ENCODE results near the gene INTS11.

The INTS11 gene

DNA sequence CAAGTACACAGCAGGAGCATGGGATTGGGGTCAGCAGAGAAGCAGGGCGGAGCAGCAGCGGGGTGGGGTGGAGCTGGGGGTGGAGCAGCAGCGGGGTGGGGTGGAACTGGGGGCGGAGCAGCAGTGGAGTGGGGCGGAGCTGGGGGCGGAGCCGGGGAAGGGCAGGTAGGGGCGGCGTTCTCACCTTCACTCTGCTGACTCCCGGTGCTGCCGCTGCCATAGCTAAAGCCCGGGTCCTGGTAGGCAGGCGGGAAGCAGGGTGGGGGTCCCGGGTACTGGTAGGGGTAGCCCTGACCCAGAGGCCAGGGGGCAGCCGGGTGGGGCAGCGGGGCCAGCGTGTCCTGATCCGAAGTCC is 13.3 kb upstream of the INTS11 start:
- FAIRE-seq, result peak; percentile 20

DNA sequence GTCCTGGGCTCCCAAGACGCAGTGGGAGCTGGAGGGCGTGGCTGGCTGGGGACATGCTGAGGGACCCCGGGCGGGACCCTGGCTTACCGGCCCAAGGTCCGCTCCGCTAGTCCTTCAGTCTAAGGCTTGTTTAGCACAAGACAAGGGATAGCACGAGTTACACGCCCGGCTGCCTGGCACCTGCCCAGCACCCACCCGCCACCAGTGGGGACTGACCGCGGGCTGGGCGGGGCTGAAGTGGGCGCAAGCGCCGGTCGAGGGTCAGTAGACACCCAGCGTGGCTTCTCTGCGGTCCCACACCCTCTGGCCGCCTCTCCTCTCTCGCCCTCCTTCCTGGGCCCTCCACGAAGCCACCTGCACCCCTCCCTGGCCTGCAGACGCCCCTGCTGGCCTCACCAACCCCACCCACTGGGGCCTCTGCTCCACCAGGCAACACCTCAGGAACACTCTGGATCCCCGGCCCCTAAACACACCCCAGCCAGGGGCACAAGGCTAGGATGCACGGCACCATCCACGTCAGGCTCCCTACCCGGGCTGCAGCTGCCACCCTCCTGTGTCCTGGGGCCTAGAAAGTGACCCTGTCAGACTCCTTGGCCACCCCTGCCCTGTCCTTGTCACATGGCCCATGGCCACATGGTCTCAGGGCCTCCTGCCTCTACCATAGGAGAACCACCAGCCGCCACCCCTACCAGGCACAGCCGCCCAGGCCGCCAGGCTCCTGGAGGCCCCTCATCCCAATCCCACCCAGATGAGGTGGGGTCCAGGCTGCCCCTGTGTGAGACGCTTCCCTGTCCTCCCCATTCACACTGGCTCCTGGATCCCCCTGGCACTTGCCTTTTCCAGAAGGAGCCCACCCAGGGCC is 12.7 kb upstream of the INTS11 start:
- no peak for TF ChIP-seq TAF1 (IDR thresholded peaks at IDR 0.05; ENCODE audit: low read depth, low read length)
- TF ChIP-seq POU2F2 (IDR thresholded peaks at IDR 0.05; ENCODE audit: low read depth, low read length), result no peak
- TF ChIP-seq PAX5 (IDR thresholded peaks at IDR 0.05; ENCODE audit: insufficient read depth, low read length, severe bottlenecking), result no peak
- TF ChIP-seq POLR2A (IDR thresholded peaks at IDR 0.05; ENCODE audit: low read depth, low read length), result no peak
- TF ChIP-seq POLR2AphosphoS5 (IDR thresholded peaks at IDR 0.05; ENCODE audit: low read depth, low read length), result no peak
- no peak for TF ChIP-seq SPI1 (IDR thresholded peaks at IDR 0.05; ENCODE audit: low read depth, low read length)
- no peak for FAIRE-seq
- DNase-seq (ENCODE audit: insufficient read length, low spot score), result no peak

More for the DNA sequence above, 13.3 kb upstream of the INTS11 start:
- peak; percentile 90 for DNase-seq (ENCODE audit: insufficient read length, low spot score)
- no peak for TF ChIP-seq POU2F2 (IDR thresholded peaks at IDR 0.05; ENCODE audit: low read depth, low read length)
- no peak for TF ChIP-seq POLR2AphosphoS5 (IDR thresholded peaks at IDR 0.05; ENCODE audit: low read depth, low read length)
- no peak for TF ChIP-seq TAF1 (IDR thresholded peaks at IDR 0.05; ENCODE audit: low read depth, low read length)
- TF ChIP-seq PAX5 (IDR thresholded peaks at IDR 0.05; ENCODE audit: insufficient read depth, low read length, severe bottlenecking), result no peak
- TF ChIP-seq POLR2A (IDR thresholded peaks at IDR 0.05; ENCODE audit: low read depth, low read length), result no peak
- TF ChIP-seq SPI1 (IDR thresholded peaks at IDR 0.05; ENCODE audit: low read depth, low read length), result no peak

DNA sequence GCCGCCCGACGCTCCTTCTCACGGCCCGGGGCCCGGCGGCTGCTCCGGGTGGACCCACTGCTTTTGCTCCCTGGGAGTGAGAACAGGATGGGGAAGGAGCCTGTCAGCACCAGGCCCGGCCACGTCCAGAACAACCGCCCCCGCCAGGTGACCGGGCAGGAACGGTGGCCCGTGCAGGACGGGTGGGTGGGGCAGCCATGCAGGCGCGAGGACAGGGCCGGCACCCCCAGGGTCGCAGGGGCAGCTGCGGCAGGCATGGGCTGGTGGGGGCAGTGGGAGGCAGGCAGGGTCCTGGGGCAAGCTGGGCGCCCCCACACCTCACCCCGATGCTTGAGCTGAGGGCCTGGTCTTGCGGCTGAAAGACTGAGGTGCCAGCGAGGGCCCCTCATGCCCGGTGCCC is 12.0 kb upstream of the INTS11 start:
- FAIRE-seq, result no peak
- TF ChIP-seq PAX5 (IDR thresholded peaks at IDR 0.05; ENCODE audit: insufficient read depth, low read length, severe bottlenecking), result no peak
- no peak for TF ChIP-seq POLR2AphosphoS5 (IDR thresholded peaks at IDR 0.05; ENCODE audit: low read depth, low read length)
- no peak for TF ChIP-seq POLR2A (IDR thresholded peaks at IDR 0.05; ENCODE audit: low read depth, low read length)
- TF ChIP-seq POU2F2 (IDR thresholded peaks at IDR 0.05; ENCODE audit: low read depth, low read length), result no peak
- TF ChIP-seq SPI1 (IDR thresholded peaks at IDR 0.05; ENCODE audit: low read depth, low read length), result no peak
- TF ChIP-seq TAF1 (IDR thresholded peaks at IDR 0.05; ENCODE audit: low read depth, low read length), result no peak

DNA sequence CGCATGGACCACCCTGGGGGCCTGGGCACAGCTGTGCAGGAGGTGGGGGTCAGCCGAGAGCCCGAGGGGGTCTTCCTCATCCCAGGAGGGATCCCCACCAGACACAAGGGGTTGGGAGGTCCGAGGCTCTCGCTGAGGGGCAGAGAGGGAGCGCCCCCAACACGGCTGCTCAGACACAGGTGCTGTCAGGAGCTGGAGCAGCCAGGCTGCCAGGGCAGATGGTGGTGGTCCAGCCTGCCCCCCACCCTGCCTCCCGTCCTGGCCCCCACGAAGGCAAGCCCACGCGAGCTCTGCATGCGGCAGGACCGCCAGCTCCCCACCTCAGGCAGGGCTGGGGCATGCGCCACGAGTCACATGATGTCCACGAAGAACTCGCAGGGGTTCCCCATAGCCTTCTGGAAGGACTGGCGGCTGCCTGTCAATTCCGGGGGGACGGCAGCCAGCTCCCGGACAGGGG is 11.4 kb upstream of the INTS11 start:
- DNase-seq (ENCODE audit: insufficient read length, low spot score), result no peak
- TF ChIP-seq POLR2A (IDR thresholded peaks at IDR 0.05; ENCODE audit: low read depth, low read length) (no peak), POU2F2 (IDR thresholded peaks at IDR 0.05; ENCODE audit: low read depth, low read length) (no peak), POLR2AphosphoS5 (IDR thresholded peaks at IDR 0.05; ENCODE audit: low read depth, low read length) (no peak), PAX5 (IDR thresholded peaks at IDR 0.05; ENCODE audit: insufficient read depth, low read length, severe bottlenecking) (no peak), SPI1 (IDR thresholded peaks at IDR 0.05; ENCODE audit: low read depth, low read length) (no peak), TAF1 (IDR thresholded peaks at IDR 0.05; ENCODE audit: low read depth, low read length) (no peak)
- no peak for FAIRE-seq

More for the DNA sequence above, 12.0 kb upstream of the INTS11 start:
- DNase-seq (ENCODE audit: insufficient read length, low spot score), result no peak

DNA sequence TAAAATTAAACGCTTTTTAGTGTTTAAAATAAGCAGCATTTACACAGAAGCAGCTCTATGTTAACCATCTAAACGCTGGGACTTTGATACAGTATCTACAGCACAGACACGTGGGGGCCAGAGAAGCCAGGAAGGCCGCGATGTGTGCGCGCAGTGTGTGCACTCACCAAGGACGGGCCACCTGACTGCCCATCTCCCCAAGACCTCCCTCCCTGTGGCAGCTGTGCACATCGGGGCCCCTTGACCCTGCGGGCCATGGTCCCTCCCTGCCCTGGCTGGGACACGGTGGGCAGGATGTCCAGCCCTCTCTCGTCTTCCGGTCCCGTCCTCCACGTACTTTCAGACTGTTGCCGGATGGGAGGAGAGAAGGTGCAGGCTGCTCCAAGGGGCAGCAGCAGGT is 10.8 kb upstream of the INTS11 start:
- TF ChIP-seq POU2F2 (IDR thresholded peaks at IDR 0.05; ENCODE audit: low read depth, low read length) (no peak), POLR2AphosphoS5 (IDR thresholded peaks at IDR 0.05; ENCODE audit: low read depth, low read length) (no peak), PAX5 (IDR thresholded peaks at IDR 0.05; ENCODE audit: insufficient read depth, low read length, severe bottlenecking) (no peak)
- FAIRE-seq, result no peak
- no peak for DNase-seq (ENCODE audit: insufficient read length, low spot score)

DNA sequence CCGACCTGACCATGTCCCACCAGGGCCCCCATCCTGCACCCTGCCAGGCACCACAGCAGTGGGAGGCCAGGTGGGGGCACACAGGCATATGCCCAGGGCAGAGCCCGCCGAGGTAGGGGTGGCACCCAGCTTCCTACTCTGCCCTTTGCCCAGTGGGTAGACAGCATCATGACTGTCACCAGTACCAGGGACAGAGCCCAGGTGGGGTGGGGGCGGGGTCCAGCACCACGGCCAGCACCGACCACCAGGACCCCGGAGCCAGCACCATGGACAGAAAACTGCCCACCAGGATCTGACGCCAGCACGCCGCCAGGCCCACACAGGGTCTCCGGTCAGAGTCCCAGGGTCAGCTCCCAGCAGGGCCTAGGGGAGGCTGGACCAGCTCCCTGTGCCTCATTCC is 10.4 kb upstream of the INTS11 start:
- DNase-seq (ENCODE audit: insufficient read length, low spot score), result no peak

DNA sequence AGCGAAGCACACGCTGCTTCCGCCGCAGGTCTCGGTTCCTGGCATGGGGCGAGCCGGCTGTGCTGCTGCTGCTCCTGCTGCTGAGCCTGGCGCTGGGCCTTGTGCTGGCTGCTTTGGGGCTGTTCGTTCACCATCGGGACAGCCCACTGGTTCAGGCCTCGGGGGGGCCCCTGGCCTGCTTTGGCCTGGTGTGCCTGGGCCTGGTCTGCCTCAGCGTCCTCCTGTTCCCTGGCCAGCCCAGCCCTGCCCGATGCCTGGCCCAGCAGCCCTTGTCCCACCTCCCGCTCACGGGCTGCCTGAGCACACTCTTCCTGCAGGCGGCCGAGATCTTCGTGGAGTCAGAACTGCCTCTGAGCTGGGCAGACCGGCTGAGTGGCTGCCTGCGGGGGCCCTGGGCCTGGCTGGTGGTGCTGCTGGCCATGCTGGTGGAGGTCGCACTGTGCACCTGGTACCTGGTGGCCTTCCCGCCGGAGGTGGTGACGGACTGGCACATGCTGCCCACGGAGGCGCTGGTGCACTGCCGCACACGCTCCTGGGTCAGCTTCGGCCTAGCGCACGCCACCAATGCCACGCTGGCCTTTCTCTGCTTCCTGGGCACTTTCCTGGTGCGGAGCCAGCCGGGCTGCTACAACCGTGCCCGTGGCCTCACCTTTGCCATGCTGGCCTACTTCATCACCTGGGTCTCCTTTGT is 9.2 kb upstream of the INTS11 start:
- DNase-seq (ENCODE audit: insufficient read length, low spot score), result no peak
- no peak for TF ChIP-seq POLR2AphosphoS5 (IDR thresholded peaks at IDR 0.05; ENCODE audit: low read depth, low read length)
- no peak for TF ChIP-seq POLR2A (IDR thresholded peaks at IDR 0.05; ENCODE audit: low read depth, low read length)
- no peak for TF ChIP-seq POU2F2 (IDR thresholded peaks at IDR 0.05; ENCODE audit: low read depth, low read length)
- TF ChIP-seq TAF1 (IDR thresholded peaks at IDR 0.05; ENCODE audit: low read depth, low read length), result no peak
- TF ChIP-seq SPI1 (IDR thresholded peaks at IDR 0.05; ENCODE audit: low read depth, low read length), result no peak
- TF ChIP-seq PAX5 (IDR thresholded peaks at IDR 0.05; ENCODE audit: insufficient read depth, low read length, severe bottlenecking), result no peak
- no peak for FAIRE-seq

More for the DNA sequence above, 10.4 kb upstream of the INTS11 start:
- TF ChIP-seq TAF1 (IDR thresholded peaks at IDR 0.05; ENCODE audit: low read depth, low read length), result no peak
- no peak for TF ChIP-seq PAX5 (IDR thresholded peaks at IDR 0.05; ENCODE audit: insufficient read depth, low read length, severe bottlenecking)
- no peak for TF ChIP-seq POU2F2 (IDR thresholded peaks at IDR 0.05; ENCODE audit: low read depth, low read length)
- TF ChIP-seq POLR2A (IDR thresholded peaks at IDR 0.05; ENCODE audit: low read depth, low read length), result no peak
- TF ChIP-seq SPI1 (IDR thresholded peaks at IDR 0.05; ENCODE audit: low read depth, low read length), result no peak
- no peak for TF ChIP-seq POLR2AphosphoS5 (IDR thresholded peaks at IDR 0.05; ENCODE audit: low read depth, low read length)
- FAIRE-seq, result no peak

DNA sequence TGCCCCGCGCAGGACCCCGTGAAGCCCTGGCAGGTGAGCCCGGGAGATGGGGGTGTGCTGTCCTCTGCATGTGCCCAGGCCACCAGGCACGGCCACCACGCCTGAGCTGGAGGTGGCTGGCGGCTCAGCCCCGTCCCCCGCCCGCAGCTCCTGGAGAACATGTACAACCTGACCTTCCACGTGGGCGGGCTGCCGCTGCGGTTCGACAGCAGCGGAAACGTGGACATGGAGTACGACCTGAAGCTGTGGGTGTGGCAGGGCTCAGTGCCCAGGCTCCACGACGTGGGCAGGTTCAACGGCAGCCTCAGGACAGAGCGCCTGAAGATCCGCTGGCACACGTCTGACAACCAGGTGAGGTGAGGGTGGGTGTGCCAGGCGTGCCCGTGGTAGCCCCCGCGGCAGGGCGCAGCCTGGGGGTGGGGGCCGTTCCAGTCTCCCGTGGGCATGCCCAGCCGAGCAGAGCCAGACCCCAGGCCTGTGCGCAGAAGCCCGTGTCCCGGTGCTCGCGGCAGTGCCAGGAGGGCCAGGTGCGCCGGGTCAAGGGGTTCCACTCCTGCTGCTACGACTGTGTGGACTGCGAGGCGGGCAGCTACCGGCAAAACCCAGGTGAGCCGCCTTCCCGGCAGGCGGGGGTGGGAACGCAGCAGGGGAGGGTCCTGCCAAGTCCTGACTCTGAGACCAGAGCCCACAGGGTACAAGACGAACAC is 8.5 kb upstream of the INTS11 start:
- DNase-seq (ENCODE audit: insufficient read length, low spot score), result no peak
- no peak for FAIRE-seq
- TF ChIP-seq POLR2A (IDR thresholded peaks at IDR 0.05; ENCODE audit: low read depth, low read length) (no peak), POLR2AphosphoS5 (IDR thresholded peaks at IDR 0.05; ENCODE audit: low read depth, low read length) (no peak)

Measured in GM12891 (cell line).